GM19467 (cell line): ENCODE measurements around the gene CPT1C.

Experiments
- ATAC-seq: cut with Tn5 transposase; IDR thresholded peaks from one replicate; pipeline ENCODE4 v1.9.1; 2021; ENCODE audit warnings: mild to moderate bottlenecking, moderate library complexity; ENCODE audit not compliant: unreplicated experiment

Gene CPT1C

GRCh38 chr19:49660338-49660961 lies 30.5 kb upstream of the CPT1C start:
- no peak for ATAC-seq

GRCh38 chr19:49662011-49662410 lies 28.9 kb upstream of the CPT1C start:
- no peak for ATAC-seq

GRCh38 chr19:49663224-49663623 lies 27.7 kb upstream of the CPT1C start:
- ATAC-seq: no peak

DNA sequence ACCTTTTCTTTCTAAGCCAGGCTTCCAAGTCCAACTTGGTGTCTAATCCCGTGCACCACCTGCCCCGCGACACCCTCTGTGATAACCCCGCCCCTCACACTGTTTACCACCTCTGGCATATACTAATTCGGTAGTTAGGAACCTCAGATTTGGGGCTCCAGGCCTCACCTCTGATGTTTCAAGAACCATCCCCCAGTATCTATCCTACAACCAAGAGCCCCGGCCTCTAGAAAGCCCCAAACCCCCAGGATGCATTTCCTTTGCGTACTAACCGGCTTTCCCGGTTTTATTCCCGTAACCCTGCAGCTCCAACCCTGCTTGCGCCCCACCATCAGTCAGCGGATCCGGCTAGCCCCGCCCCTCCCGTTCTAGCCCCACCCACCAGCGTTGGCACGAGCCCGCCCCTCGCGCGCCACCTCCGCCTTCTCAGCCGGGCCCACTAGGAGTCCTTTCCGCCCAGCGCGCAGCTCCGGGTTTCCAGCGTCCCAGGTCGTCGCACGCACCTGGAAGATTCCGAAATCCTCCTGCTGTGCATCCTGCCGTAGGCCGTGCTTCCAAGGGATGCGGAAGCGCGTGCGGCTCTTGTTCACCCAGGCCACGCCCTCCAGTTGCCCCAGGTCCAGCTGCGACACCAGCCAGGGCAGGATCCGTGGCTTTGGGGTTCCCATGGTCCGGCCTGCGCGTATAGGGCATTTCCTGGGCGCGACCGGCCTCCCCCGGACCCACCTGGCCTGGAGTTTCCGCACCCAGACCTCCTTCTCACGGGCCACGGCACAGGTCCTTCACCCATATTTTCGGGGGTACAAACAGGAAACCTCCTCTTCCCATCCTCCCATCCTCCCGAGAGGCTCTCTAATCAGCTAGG lies 26.5 kb upstream of the CPT1C start:
- ATAC-seq: no peak

DNA sequence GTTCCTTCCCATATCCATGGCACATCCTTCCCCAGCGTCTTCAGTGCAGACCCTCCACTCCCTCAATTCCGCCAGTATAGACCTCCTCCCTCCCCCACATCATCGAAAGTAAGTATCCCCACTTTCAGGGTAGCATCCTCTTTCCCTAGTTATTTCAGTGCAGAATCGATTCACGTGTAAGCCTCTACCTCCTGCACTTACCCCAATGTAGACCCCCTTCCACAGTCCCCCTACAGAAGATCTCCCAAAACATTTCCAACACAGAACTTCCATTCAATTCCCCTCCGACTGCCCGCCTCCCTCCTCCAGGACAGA lies 25.9 kb upstream of the CPT1C start:
- no peak for ATAC-seq

GRCh38 chr19:49665351-49666119 lies 25.4 kb upstream of the CPT1C start, which contains the start of the genes BCL2L12 and IRF3:
TSS of gene BCL2L12 (plus strand) at chr19:49665933. CDS start at chr19:49666693, 760 bp downstream.
TSS of gene IRF3 (minus strand) at chr19:49665857. CDS start at chr19:49664838, 1,019 bp downstream.
- peak; percentile 68 for ATAC-seq

GRCh38 chr19:49666120-49666444 lies 24.8 kb upstream of the CPT1C start:
- no peak for ATAC-seq

DNA sequence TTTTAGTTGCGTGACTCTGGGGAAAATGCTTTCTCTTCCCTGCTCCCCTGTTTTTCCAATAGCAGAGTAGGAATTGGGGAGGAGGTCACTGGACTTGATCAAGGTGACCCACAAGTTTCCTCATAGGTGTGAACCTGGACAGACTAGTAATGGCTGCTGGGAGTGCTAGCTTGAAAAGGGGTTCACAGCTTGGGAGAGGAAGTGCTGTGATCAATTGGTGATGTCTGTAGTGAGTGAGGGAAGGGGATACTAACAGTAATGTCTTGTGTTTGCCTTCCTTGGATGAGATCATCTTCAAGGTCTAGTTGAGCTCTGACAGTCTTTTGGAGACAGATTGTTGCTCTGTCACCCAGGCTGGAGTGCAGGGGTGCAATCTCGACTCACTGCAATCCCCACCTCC lies 23.4 kb upstream of the CPT1C start:
- no peak for ATAC-seq

DNA sequence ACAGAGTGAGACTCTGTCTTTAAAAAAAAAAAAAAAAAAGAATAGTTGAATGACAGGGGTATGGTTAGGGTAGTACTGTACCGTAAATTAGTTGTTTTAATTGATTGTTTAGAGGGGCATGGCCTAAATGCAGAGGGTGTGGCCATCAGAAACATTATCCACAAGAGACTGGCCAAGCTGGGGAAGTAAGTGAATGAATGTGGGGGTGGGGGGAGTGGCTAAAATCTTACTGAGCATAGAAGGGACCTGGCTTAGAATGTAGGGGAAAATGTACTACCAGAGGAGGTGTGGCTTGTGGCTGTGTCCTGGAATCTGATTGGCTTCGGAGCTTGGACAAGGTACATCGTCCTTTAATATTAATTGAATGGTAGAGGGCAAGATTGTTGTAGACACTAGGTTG lies 21.4 kb upstream of the CPT1C start:
- no peak for ATAC-seq

DNA sequence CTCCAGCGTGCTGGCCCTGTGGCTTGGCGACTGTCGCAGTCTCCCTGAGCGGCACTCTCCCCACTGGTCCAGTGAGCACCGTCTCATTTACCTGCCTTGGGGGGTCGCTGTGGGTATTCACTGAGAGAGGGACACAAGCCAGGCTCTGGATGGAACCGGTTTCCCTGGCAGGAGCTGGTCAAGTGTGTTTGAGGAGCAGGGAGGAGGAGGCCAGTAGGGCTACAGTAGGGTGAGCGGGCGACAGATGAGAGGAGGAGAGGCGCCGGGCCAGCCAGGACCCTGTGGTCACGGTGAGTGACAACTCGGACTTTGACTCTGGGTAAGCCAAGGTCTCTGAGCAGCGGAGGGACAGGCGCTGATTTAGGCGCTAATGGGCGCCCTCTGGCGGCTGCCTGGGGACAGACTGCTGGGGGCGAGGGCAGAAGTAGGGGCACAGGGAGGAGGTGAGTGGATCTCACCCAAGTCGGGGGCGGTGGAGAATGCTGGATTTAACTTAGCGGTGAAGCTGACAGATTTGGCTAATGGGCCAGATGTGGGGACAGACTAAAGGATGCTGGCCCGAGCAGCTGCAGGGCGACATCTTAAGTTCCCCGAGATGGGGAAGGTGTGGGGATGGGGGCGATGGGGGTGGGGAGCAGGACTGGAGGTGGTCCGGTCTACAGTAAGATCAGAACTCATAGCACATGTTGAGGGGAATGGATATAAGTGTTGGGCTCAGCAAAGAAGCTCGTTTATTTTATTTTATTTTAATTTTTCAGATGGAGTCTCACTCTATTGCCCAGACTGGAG lies 18.6 kb upstream of the CPT1C start:
- no peak for ATAC-seq

DNA sequence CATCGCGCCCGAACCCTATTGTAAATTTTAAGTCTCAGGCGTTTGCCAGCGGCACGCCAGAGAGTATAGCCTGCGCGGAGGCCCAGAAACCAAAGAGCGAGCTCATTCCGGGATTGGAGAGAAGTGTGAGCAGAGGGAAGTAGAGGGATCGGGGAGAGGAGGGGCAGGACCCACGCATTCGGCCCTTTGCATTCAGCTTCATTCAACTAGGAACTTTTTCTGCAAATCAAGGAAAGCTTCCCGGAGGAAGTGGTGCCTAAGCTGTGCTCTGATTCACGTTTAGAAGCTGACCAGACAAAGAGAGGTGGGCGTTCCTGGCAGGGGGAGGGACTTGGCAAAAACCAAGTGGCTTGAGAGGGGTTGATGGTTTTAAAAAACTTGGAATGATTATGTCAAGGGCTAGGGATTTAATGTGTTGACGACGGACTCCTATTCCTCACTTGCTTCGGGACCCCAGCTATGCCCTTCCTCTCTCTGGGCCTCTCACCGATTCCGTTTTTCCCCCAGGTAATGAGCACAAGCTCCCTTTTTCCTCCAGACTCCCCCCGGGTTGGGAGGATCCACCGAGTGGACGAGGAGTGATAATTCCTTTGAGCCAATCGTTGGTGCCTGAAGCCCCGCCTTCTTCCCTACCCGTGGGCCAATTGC lies 14.7 kb upstream of the CPT1C start:
- ATAC-seq: peak; percentile 15

DNA sequence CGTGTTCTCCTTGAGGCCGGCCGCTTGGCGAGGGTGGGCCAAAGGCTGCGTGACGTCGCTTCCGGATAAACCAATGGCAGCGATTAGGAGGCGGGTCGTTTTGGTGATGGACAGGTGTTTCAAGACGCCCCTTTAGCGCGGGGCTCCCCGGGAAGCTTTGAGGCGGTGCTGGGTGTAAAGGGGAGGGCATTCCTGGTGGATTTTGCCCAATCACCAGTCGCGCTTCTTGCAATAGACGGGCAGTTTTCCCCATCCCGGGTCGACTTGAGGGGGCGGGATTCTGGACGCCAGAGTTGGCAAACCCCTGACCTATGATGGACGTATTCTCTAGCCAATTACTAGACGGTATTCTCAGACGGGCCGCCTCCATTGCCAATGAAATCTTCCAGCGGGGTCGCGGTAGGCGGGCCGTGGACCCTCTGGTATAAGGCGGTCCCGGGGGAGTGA lies 14.1 kb upstream of the CPT1C start:
- ATAC-seq: peak; percentile 61

DNA sequence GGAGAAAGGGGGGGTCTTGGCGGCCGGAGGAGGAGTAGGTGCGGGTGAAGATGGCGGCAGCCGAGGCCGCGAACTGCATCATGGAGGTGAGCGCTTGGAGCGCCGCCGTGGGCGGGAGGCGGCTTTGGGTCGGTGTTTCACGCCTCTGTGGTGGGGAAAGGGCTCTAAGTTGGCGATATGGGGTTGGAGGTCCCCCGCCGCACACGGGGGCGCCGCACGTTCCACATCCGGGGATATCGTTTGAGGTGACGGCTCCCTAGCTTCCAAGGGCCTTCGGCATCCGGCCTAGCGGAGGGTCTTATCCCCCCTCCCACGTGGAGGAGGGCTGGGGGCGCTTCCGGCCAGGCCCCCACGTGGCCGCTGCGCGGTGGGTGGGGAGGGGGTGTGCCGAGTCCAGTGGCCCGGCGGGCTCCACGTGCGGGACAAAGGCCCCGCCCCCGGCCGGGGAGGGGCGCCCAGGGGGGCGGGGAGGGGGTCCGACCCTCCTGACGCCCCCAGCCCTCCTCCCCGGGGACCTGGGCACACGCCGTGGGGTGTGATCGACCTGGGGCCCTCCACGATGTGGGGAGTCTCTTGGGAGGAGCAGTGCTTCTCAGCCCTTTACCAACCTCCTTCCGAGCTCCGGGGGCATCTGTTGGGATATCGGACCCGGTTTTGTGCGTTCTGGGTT lies 13.6 kb upstream of the CPT1C start, which contains the start of gene PRMT1:
PRMT1 (plus strand) TSS at position 41 of the 670 bp plus-strand sequence; CDS start at position 51, 10 bp downstream.
- ATAC-seq: peak; percentile 0

- ATAC-seq: no peak
Measured at GRCh38 chr19:49677901-49678674, 12.8 kb upstream of the CPT1C start.

DNA sequence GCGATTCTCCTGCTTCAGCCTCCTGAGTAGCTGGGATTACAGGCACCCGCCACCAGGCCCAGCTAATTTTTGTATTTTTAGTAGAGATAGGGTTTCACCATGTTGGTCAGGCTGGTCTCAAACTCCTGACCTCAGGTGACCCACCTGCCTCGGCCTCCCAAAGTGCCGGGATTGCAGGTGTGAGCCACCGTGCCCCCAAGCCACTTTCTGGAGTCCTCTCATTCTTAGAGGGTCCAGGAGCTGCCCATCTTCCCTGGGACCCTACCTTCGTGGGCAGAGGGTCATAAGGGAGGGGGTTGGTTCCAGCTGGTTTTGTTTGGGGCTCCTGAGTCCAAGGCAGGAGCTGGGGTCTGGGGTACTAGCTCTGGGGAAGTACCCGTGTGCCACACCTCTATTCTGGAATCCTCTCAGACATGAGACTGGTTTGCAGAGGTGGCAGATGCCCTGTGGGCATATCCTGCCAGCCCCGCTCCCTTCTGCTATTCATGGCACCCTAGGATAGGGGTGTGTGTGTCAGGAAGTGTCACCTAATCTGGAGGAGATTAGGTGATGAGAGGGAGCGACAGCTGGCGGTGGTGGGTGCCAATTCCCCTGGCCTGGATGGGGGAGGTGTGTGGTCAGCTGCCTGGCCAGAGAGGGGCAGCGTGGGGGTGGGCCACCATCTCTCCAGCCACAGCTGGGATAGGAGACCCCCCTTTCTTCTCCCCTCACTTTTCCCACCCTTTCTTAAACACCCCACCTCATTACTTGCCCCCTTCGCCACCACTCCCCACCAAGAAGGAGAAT lies 11.7 kb upstream of the CPT1C start:
- no peak for ATAC-seq

GRCh38 chr19:49679771-49680413 lies 11.0 kb upstream of the CPT1C start:
- no peak for ATAC-seq

DNA sequence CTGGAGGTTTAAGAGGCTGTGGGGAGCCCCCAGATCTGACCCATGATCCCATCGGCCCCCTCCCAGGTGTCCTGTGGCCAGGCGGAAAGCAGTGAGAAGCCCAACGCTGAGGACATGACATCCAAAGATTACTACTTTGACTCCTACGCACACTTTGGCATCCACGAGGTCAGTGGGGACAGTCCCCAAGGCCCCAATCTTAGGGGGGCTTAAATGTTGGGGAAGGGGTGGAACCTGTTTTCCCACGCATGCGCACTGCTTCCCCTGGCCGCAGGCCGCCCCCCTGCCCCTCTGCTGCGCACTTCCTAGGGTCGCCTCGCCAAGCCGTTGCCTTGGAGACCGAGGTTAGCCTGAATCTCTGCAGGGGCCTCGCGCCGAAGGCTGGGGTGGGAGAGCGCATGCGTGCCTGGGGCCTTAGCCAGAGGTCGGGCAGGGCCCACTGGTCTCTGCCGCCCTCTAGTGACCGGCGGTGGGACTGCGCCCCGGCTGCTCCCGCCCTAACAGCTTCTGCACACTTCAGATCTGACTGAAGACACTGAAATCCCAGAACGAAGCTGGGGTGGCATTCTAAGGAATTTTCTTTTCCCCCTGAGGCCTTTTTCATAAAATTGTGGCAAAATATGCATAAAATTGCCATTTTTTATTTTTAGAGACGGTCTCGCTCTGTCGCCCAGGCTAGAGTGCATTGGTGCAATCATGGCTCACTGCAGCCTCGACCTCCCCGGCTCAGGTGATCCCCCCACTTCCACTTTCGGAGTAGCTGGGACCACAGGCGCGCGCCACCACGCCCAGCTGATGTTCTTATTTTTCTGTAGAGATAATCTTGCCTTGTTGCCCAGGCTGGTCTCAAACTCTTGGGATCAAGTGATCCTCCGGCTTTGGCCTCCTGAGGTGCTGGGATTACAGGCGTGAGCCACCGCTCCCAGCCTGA lies 10.2 kb upstream of the CPT1C start:
- ATAC-seq: no peak
